GM21526 (cell line): ENCODE results near the gene CXorf58.

Experiments used
- ATAC-seq: cut with Tn5 transposase; IDR thresholded peaks from one replicate; pipeline ENCODE4 v1.9.1; 2021; ENCODE audit warnings: moderate library complexity; ENCODE audit not compliant: unreplicated experiment, low FRiP score

The CXorf58 gene

GRCh38 chrX:23900220-23900797, 7.5 kb upstream of the CXorf58 start:
- ATAC-seq: no peak

- ATAC-seq: no peak
Observed at GRCh38 chrX:23901060-23901459, 6.7 kb upstream of the CXorf58 start.

GRCh38 chrX:23901805-23902204, 6.0 kb upstream of the CXorf58 start:
- ATAC-seq: no peak

GRCh38 chrX:23902419-23902818, 5.4 kb upstream of the CXorf58 start:
- no peak for ATAC-seq

GRCh38 chrX:23904096-23904495, 3.7 kb upstream of the CXorf58 start:
- no peak for ATAC-seq

- peak; percentile 2 for ATAC-seq
Observed at GRCh38 chrX:23907111-23907497, 702 bp upstream of the CXorf58 start.

- no peak for ATAC-seq
Observed at GRCh38 chrX:23908219-23909004, 606 bp downstream of the CXorf58 start.

- no peak for ATAC-seq
Observed at GRCh38 chrX:23911126-23911835, 3.5 kb downstream of the CXorf58 start.

- no peak for ATAC-seq
Observed at GRCh38 chrX:23919148-23919547, 11.3 kb downstream of the CXorf58 start.

- no peak for ATAC-seq
Observed at GRCh38 chrX:23919706-23920320, 12.0 kb downstream of the CXorf58 start.

GRCh38 chrX:23926015-23926414, 18.2 kb downstream of the CXorf58 start:
- no peak for ATAC-seq

GRCh38 chrX:23930894-23931604, 23.2 kb downstream of the CXorf58 start:
- no peak for ATAC-seq

GRCh38 chrX:23932046-23932445, 24.2 kb downstream of the CXorf58 start:
- ATAC-seq: no peak

- no peak for ATAC-seq
Observed at GRCh38 chrX:23935106-23935505, 27.3 kb downstream of the CXorf58 start.

- no peak for ATAC-seq
Observed at GRCh38 chrX:23936180-23936579, 28.4 kb downstream of the CXorf58 start.

- ATAC-seq: no peak
Observed at GRCh38 chrX:23937100-23937499, 29.3 kb downstream of the CXorf58 start.

- ATAC-seq: no peak
Observed at GRCh38 chrX:23938690-23939089, 30.9 kb downstream of the CXorf58 start.

GRCh38 chrX:23939203-23939602, 31.4 kb downstream of the CXorf58 start:
- no peak for ATAC-seq

- ATAC-seq: no peak
Observed at GRCh38 chrX:23944234-23944633, 36.4 kb downstream of the CXorf58 start.

- no peak for ATAC-seq
Observed at GRCh38 chrX:23945206-23945605, 37.4 kb downstream of the CXorf58 start.

- no peak for ATAC-seq
Observed at GRCh38 chrX:23952391-23952790, 44.6 kb downstream of the CXorf58 start.
